ENCODE measurements around the gene ATP8A1.

GRCh38 chr4:42633605-42634388, 23.1 kb downstream of the ATP8A1 start:
- TF ChIP-seq, protein P1, sequence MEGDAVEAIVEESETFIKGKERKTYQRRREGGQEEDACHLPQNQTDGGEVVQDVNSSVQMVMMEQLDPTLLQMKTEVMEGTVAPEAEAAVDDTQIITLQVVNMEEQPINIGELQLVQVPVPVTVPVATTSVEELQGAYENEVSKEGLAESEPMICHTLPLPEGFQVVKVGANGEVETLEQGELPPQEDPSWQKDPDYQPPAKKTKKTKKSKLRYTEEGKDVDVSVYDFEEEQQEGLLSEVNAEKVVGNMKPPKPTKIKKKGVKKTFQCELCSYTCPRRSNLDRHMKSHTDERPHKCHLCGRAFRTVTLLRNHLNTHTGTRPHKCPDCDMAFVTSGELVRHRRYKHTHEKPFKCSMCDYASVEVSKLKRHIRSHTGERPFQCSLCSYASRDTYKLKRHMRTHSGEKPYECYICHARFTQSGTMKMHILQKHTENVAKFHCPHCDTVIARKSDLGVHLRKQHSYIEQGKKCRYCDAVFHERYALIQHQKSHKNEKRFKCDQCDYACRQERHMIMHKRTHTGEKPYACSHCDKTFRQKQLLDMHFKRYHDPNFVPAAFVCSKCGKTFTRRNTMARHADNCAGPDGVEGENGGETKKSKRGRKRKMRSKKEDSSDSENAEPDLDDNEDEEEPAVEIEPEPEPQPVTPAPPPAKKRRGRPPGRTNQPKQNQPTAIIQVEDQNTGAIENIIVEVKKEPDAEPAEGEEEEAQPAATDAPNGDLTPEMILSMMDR (IDR thresholded peaks at IDR 0.05): no peak
- TF ChIP-seq POLR2A (IDR thresholded peaks at IDR 0.05): no peak
